HG03571 (cell line): ENCODE data around the gene LILRB1.
"Not testable (repeated sequence)": the region's sequence is repeated elsewhere in the genome, so short reads cannot be mapped to it uniquely, and the experiment has no call there.

Experiments used
- ATAC-seq: cut with Tn5 transposase; IDR thresholded peaks from one replicate; pipeline ENCODE4 v1.9.1; 2021; ENCODE audit not compliant: unreplicated experiment

The LILRB1 gene

GRCh38 chr19:54624934-54625730, 5.2 kb upstream of the LILRB1 start:
- ATAC-seq, result not testable (repeated sequence)

- ATAC-seq, result no peak
Measured at GRCh38 chr19:54626757-54627156, 3.5 kb upstream of the LILRB1 start.

GRCh38 chr19:54627912-54628311, 2.4 kb upstream of the LILRB1 start:
- not testable (repeated sequence) for ATAC-seq

GRCh38 chr19:54630782-54631181, 498 bp downstream of the LILRB1 start:
- no peak for ATAC-seq

GRCh38 chr19:54631489-54632337, 1.4 kb downstream of the LILRB1 start:
- not testable (repeated sequence) for ATAC-seq

GRCh38 chr19:54632517-54632916, 2.2 kb downstream of the LILRB1 start:
- not testable (repeated sequence) for ATAC-seq

- no peak for ATAC-seq
Measured at GRCh38 chr19:54633401-54633800, 3.1 kb downstream of the LILRB1 start.

- not testable (repeated sequence) for ATAC-seq
Measured at GRCh38 chr19:54636081-54636480, 5.8 kb downstream of the LILRB1 start.

- no peak for ATAC-seq
Measured at GRCh38 chr19:54638683-54639082, 8.4 kb downstream of the LILRB1 start.

GRCh38 chr19:54642953-54643352, 12.7 kb downstream of the LILRB1 start:
- not testable (repeated sequence) for ATAC-seq

GRCh38 chr19:54643583-54643982, 13.3 kb downstream of the LILRB1 start:
- ATAC-seq, result not testable (repeated sequence)

GRCh38 chr19:54644056-54644455, 13.8 kb downstream of the LILRB1 start:
- no peak for ATAC-seq

- no peak for ATAC-seq
Measured at GRCh38 chr19:54646331-54646841, 16.1 kb downstream of the LILRB1 start.

- no peak for ATAC-seq
Measured at GRCh38 chr19:54648129-54648528, 17.8 kb downstream of the LILRB1 start.

GRCh38 chr19:54650108-54650655, 19.9 kb downstream of the LILRB1 start:
- no peak for ATAC-seq

- ATAC-seq, result no peak
Measured at GRCh38 chr19:54653181-54653809, 23.0 kb downstream of the LILRB1 start.

- ATAC-seq, result no peak
Measured at GRCh38 chr19:54654447-54655321, 24.4 kb downstream of the LILRB1 start.

- no peak for ATAC-seq
Measured at GRCh38 chr19:54659300-54659699, 29.0 kb downstream of the LILRB1 start.

GRCh38 chr19:54660306-54660705, 30.0 kb downstream of the LILRB1 start:
- no peak for ATAC-seq

GRCh38 chr19:54660964-54661363, 30.7 kb downstream of the LILRB1 start:
- ATAC-seq, result no peak
